ENCODE data around the gene ZNF630.

Gene ZNF630

DNA sequence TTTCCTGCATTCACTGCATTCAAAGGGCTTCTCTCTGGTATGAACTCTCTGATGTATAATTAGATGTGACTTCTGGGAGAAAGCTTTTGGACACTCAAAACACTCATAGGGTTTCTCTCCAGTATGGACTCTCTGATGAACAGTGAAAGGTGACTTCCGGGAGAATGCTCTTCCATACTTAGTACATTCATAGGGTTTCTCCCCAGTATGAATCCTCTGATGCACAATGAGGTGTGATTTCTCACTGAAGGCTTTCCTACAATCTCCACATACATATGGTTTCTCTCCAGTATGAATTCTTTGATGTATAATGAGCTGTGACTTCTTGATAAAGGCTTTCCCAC lies 12.2 kb downstream of the ZNF630 start (continued):
- TF ChIP-seq RARB (CRISPR knock-in tag; IDR thresholded peaks at IDR 0.05) (no peak), TCF4 (CRISPR knock-in tag; IDR thresholded peaks at IDR 0.05; ENCODE audit: borderline replicate concordance) (no peak), OSR1 (CRISPR knock-in tag; IDR thresholded peaks at IDR 0.05) (no peak), ISL1 (CRISPR knock-in tag; IDR thresholded peaks at IDR 0.05) (no peak), ZNF70 (CRISPR knock-in tag; IDR thresholded peaks at IDR 0.05) (no peak), CREB5 (CRISPR knock-in tag; IDR thresholded peaks at IDR 0.05; ENCODE audit: low read depth) (no peak), ESRRG (CRISPR knock-in tag; IDR thresholded peaks at IDR 0.05) (no peak)
- TF ChIP-seq, protein P1, sequence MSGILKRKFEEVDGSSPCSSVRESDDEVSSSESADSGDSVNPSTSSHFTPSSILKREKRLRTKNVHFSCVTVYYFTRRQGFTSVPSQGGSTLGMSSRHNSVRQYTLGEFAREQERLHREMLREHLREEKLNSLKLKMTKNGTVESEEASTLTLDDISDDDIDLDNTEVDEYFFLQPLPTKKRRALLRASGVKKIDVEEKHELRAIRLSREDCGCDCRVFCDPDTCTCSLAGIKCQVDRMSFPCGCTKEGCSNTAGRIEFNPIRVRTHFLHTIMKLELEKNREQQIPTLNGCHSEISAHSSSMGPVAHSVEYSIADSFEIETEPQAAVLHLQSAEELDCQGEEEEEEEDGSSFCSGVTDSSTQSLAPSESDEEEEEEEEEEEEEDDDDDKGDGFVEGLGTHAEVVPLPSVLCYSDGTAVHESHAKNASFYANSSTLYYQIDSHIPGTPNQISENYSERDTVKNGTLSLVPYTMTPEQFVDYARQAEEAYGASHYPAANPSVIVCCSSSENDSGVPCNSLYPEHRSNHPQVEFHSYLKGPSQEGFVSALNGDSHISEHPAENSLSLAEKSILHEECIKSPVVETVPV (CRISPR knock-in tag; IDR thresholded peaks at IDR 0.05): no peak

DNA sequence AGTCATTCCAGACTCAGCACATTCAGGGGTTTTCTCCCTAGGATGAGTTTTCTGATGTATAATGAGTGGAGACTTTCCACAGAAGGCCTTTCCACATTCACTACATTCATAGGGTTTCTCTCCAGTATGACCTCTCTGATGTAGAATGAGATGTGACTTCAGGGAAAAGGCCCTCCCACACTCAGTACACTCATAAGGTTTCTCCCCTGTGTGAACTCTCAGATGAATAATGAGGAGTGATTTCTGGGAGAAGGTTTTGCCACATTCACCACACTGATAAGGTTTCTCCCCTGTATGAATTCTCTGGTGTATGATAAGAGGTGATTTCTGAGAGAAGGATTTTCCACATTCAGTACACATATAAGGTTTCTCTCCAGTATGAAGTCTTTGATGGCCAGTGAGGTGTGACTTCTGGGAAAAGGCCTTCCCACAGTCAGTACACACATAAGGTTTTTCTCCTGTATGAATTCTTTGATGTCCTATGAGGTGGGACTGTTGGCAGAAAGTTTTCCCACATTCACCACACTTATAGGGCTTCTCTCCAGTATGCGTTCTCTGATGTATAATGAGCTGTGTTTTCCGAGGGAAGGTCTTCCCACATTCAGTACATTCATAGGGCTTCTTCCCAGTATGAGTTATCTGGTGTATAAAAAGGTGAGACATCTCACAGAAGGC lies 12.7 kb downstream of the ZNF630 start:
- no peak for ATAC-seq

GRCh38 chrX:48046846-48047245 lies 24.6 kb downstream of the ZNF630 start:
- ATAC-seq: no peak
- TF ChIP-seq ZNF70 (CRISPR knock-in tag; IDR thresholded peaks at IDR 0.05) (no peak), ZC3H10 (CRISPR knock-in tag; IDR thresholded peaks at IDR 0.05) (no peak)
- TF ChIP-seq, protein P2, sequence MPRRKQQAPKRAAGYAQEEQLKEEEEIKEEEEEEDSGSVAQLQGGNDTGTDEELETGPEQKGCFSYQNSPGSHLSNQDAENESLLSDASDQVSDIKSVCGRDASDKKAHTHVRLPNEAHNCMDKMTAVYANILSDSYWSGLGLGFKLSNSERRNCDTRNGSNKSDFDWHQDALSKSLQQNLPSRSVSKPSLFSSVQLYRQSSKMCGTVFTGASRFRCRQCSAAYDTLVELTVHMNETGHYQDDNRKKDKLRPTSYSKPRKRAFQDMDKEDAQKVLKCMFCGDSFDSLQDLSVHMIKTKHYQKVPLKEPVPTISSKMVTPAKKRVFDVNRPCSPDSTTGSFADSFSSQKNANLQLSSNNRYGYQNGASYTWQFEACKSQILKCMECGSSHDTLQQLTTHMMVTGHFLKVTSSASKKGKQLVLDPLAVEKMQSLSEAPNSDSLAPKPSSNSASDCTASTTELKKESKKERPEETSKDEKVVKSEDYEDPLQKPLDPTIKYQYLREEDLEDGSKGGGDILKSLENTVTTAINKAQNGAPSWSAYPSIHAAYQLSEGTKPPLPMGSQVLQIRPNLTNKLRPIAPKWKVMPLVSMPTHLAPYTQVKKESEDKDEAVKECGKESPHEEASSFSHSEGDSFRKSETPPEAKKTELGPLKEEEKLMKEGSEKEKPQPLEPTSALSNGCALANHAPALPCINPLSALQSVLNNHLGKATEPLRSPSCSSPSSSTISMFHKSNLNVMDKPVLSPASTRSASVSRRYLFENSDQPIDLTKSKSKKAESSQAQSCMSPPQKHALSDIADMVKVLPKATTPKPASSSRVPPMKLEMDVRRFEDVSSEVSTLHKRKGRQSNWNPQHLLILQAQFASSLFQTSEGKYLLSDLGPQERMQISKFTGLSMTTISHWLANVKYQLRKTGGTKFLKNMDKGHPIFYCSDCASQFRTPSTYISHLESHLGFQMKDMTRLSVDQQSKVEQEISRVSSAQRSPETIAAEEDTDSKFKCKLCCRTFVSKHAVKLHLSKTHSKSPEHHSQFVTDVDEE (CRISPR knock-in tag; IDR thresholded peaks at IDR 0.05): no peak

More for the DNA sequence above, 12.7 kb downstream of the ZNF630 start:
- no peak for TF ChIP-seq BACH2 (CRISPR knock-in tag; IDR thresholded peaks at IDR 0.05; ENCODE audit: borderline replicate concordance)
- TF ChIP-seq, protein P3, sequence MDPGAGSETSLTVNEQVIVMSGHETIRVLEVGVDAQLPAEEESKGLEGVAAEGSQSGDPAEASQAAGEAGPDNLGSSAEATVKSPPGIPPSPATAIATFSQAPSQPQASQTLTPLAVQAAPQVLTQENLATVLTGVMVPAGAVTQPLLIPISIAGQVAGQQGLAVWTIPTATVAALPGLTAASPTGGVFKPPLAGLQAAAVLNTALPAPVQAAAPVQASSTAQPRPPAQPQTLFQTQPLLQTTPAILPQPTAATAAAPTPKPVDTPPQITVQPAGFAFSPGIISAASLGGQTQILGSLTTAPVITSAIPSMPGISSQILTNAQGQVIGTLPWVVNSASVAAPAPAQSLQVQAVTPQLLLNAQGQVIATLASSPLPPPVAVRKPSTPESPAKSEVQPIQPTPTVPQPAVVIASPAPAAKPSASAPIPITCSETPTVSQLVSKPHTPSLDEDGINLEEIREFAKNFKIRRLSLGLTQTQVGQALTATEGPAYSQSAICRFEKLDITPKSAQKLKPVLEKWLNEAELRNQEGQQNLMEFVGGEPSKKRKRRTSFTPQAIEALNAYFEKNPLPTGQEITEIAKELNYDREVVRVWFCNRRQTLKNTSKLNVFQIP (CRISPR knock-in tag; IDR thresholded peaks at IDR 0.05; ENCODE audit: borderline replicate concordance, low read depth): no peak
- no peak for TF ChIP-seq ZFP30 (CRISPR knock-in tag; IDR thresholded peaks at IDR 0.05)
- TF ChIP-seq ZFP3 (CRISPR knock-in tag; IDR thresholded peaks at IDR 0.05): no peak
- no peak for TF ChIP-seq CREB5 (CRISPR knock-in tag; IDR thresholded peaks at IDR 0.05; ENCODE audit: low read depth)
- no peak for TF ChIP-seq ZNF565 (CRISPR knock-in tag; conservative IDR thresholded peaks at IDR 0.05; ENCODE audit: low read depth)
- no peak for TF ChIP-seq GLIS3 (CRISPR knock-in tag; IDR thresholded peaks at IDR 0.05)
- TF ChIP-seq, protein P2 (CRISPR knock-in tag; IDR thresholded peaks at IDR 0.05): no peak

Data from SK-N-SH treated with all-trans-retinoic acid at 6 μM for 48 hours (cell line).